ENCODE measurements around the gene GARS1. TPM values are rescaled to one million over a fixed set of nuclear protein-coding genes. Genes with fewer than 3 reads are reported as not detected.

Gene GARS1
- total and polyA plus RNA-seq, 9 donors, result 35.0 to 253 (median 55.3) TPM

DNA sequence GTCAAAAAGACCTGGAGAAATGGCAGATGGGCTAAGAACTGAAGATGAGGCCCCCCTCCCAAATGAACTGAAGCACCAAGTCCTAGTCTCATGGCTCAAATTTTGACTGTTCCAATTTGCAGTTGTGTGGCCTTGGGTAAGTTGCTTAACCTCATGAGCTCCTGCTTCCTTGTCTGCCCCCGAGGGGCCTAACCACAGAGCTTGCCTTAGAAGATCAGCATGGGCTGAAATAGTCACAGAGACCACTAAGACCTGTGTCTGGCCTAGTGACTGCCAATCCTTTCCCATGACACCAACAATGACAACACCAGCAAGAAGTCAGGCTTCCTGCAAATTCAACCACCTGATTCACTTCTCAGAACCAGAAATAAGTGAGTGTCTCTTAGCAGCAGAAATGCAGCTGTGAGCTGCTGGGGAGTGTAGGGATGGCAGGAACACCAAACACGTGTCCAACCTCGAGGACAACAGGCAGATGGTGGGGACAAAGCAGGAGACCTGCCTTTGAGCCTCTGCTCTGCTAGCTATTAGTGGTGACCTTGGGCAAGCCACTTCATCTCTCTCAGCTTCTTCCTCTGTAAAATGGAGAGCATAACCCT lies 63.9 kb downstream of the GARS1 start:
- H3K9me3 ChIP-seq, result no peaks in the 10 kb centered on the region
- DNase-seq, result no peak
- no peak overlapping the region for H3K4me3 ChIP-seq
- H3K27ac ChIP-seq, result no peak overlapping the region
- H3K36me3 ChIP-seq, result no peaks in the 10 kb centered on the region
- intact Hi-C loops (cut with DNase I), result no loop called here
- TF ChIP-seq, protein P1, sequence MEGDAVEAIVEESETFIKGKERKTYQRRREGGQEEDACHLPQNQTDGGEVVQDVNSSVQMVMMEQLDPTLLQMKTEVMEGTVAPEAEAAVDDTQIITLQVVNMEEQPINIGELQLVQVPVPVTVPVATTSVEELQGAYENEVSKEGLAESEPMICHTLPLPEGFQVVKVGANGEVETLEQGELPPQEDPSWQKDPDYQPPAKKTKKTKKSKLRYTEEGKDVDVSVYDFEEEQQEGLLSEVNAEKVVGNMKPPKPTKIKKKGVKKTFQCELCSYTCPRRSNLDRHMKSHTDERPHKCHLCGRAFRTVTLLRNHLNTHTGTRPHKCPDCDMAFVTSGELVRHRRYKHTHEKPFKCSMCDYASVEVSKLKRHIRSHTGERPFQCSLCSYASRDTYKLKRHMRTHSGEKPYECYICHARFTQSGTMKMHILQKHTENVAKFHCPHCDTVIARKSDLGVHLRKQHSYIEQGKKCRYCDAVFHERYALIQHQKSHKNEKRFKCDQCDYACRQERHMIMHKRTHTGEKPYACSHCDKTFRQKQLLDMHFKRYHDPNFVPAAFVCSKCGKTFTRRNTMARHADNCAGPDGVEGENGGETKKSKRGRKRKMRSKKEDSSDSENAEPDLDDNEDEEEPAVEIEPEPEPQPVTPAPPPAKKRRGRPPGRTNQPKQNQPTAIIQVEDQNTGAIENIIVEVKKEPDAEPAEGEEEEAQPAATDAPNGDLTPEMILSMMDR (IDR thresholded peaks at IDR 0.05), result no peak
- TF ChIP-seq POLR2A (IDR thresholded peaks at IDR 0.05), result no peak
- no peak for TF ChIP-seq EP300 (IDR thresholded peaks at IDR 0.05)
- H3K4me1 ChIP-seq (ENCODE audit: insufficient read depth), result no peaks in the 10 kb centered on the region
- WGBS, 3 donors, result 68 to 72% (median 71%) methylated on average over 3 of the region's 3 CpGs
- H3K27me3 ChIP-seq, result no peaks in the 10 kb centered on the region

DNA sequence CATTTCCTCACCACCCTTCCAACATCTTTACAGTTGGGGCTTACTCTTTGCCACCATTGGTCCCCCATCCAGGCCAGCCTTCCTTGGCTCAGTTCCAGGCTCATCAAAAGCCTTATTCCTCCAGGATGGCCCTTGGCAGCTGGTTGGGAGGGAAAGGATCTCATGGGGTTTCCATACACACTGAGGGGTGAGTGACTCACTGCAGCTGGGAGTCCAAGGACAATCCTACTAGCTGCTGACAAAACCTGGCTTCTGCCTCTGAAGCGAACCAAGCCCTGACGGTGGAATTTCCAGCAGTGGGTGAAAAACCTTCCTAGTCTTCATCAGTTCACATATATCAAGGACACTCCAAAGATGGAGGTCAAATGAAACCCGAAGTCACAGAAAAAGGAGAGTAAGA lies 64.6 kb downstream of the GARS1 start:
- no peaks in the 10 kb centered on the region for H3K4me1 ChIP-seq (ENCODE audit: insufficient read depth)
- intact Hi-C loops (cut with DNase I), result no loop called here
- no peaks in the 10 kb centered on the region for H3K27me3 ChIP-seq
- WGBS, 3 donors, result 17 to 47% (median 29%) methylated on average over 3 of the region's 3 CpGs
- no peak for DNase-seq
- H3K9me3 ChIP-seq, result no peaks in the 10 kb centered on the region
- no peaks in the 10 kb centered on the region for H3K36me3 ChIP-seq
- no peak for TF ChIP-seq POLR2A (IDR thresholded peaks at IDR 0.05)
- TF ChIP-seq, protein P1 (IDR thresholded peaks at IDR 0.05), result no peak
- TF ChIP-seq EP300 (IDR thresholded peaks at IDR 0.05), result no peak
- no peak overlapping the region for H3K27ac ChIP-seq
- no peak overlapping the region for H3K4me3 ChIP-seq

- no peak for DNase-seq
- H3K4me3 ChIP-seq, result no peak overlapping the region
- 60 to 69% (median 63%) methylated on average over 16 of the region's 16 CpGs for WGBS, 3 donors
- intact Hi-C loops (cut with DNase I), result no loop called here
- TF ChIP-seq, protein P1 (IDR thresholded peaks at IDR 0.05), result no peak
- no peak for TF ChIP-seq EP300 (IDR thresholded peaks at IDR 0.05)
- no peak for TF ChIP-seq POLR2A (IDR thresholded peaks at IDR 0.05)
- H3K9me3 ChIP-seq, result no peaks in the 10 kb centered on the region
- no peak overlapping the region for H3K27ac ChIP-seq
- H3K36me3 ChIP-seq, result no peaks in the 10 kb centered on the region
- H3K27me3 ChIP-seq, result no peaks in the 10 kb centered on the region
- H3K4me1 ChIP-seq (ENCODE audit: insufficient read depth), result no peaks in the 10 kb centered on the region
These were observed 65.9 kb downstream of the GARS1 start for GRCh38 chr7:30660331-30661255.

DNA sequence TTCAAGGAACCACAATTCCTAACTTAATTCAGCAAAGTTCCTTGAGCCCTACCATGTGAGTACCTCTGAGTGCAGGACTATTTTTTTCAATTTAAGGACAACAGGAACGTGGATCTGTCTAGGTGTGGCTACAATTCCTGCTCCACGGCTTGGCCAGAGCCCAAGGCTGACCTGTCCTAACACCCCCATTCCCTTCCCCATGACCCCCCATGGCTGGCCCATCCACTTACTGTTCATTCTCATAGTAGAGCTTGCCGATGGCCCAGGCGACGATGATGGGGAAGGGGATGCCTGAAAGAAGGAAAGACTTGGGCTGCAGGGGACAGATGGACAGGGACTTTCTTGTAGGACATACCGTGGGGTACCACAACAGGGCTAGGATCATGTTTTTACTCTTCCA lies 67.2 kb downstream of the GARS1 start:
- Histone ChIP-seq H3K9me3 (no peaks in the 10 kb centered on the region), H3K27ac (no peak overlapping the region), H3K36me3 (no peaks in the 10 kb centered on the region), H3K27me3 (no peaks in the 10 kb centered on the region), H3K4me1 (ENCODE audit: insufficient read depth) (no peaks in the 10 kb centered on the region), H3K4me3 (no peak overlapping the region)
- no peak for TF ChIP-seq EP300 (IDR thresholded peaks at IDR 0.05)
- no peak for TF ChIP-seq POLR2A (IDR thresholded peaks at IDR 0.05)
- TF ChIP-seq, protein P1 (IDR thresholded peaks at IDR 0.05), result no peak
- no peak for DNase-seq
- intact Hi-C loops (cut with DNase I), result no loop called here
- WGBS, 3 donors, result 82 to 91% (median 85%) methylated on average over 6 of the region's 6 CpGs

All from ovary (tissue), 9 donors.